Caco-2 (cell line): ENCODE measurements around the gene TRIM46. TPM values are rescaled to one million over a fixed set of nuclear protein-coding genes. Genes with fewer than 3 reads are reported as not detected.
"Not testable (repeated sequence)": the region's sequence is repeated elsewhere in the genome, so short reads cannot be mapped to it uniquely, and the experiment has no call there.

Experiments
- BruUV-seq: library from RNA; stranded (reverse); fragments of 400-500 nt; replicated peaks from 2 replicates; lab custom pipeline; 2021; lab: Mats Ljungman, UMichigan
- CTCF ChIA-PET: fragments of 300-600 bp; sonication (Branson Sonifier 250); formaldehyde crosslinking; loops from one replicate; lab custom pipeline; 2022; ENCODE audit warnings: antibody characterized with exemption; lab: Charles Lee
- POLR2A ChIA-PET: fragments of 300-600 bp; sonication (Branson Sonifier 250); formaldehyde crosslinking; loops from one replicate; lab custom pipeline; 2022; ENCODE audit warnings: antibody characterized with exemption; lab: Charles Lee
- DNase-seq, 2 experiments: peaks; one replicate each; pipeline versions ENCODE4 v3.0.0 to v3.0.0-alpha.2; 2020 to 2022
- H3K27me3 ChIP-seq: replicated peaks from 2 replicates; pipeline ENCODE4 v1.6.0; 2011; ENCODE audit warnings: low read length; ENCODE audit not compliant: control insufficient read depth, insufficient read depth
- H3K36me3 ChIP-seq: 2 replicates; pipeline ENCODE4 v1.5.1; 2011; ENCODE audit warnings: low read length; ENCODE audit not compliant: control insufficient read depth, insufficient read depth
- H3K4me1 ChIP-seq: fragments of 250-450 bp; sonication (Bioruptor Pico); 2 replicates; pipeline ENCODE4 v1.5.1; 2020; ENCODE audit warnings: mild to moderate bottlenecking
- H3K4me3 ChIP-seq: 2 replicates; pipeline ENCODE4 v1.5.1; 2011; ENCODE audit warnings: low read depth, mild to moderate bottlenecking, control low read depth, low read length
- H3K9me3 ChIP-seq: fragments of 250-450 bp; sonication (Bioruptor Pico); 2 replicates; pipeline ENCODE4 v1.5.1; 2020; ENCODE audit warnings: mild to moderate bottlenecking, moderate library complexity
- H3K27ac Mint-ChIP-seq: one replicate; pipeline ENCODE4 v1.8.0; 2022; ENCODE audit warnings: mixed read lengths; ENCODE audit not compliant: unreplicated experiment
- H3K27me3 Mint-ChIP-seq: one replicate; pipeline ENCODE4 v1.8.0; 2022; ENCODE audit warnings: mixed read lengths; ENCODE audit not compliant: insufficient read depth, unreplicated experiment
- H3K36me3 Mint-ChIP-seq: one replicate; pipeline ENCODE4 v1.8.0; 2022; ENCODE audit warnings: mild to moderate bottlenecking, mixed read lengths; ENCODE audit not compliant: insufficient read depth, unreplicated experiment
- H3K4me1 Mint-ChIP-seq: one replicate; pipeline ENCODE4 v1.8.0; 2022; ENCODE audit warnings: low read depth, mixed read lengths; ENCODE audit not compliant: unreplicated experiment
- H3K4me3 Mint-ChIP-seq: one replicate; pipeline ENCODE4 v1.8.0; 2022; ENCODE audit warnings: mild to moderate bottlenecking, moderate library complexity, mixed read lengths; ENCODE audit not compliant: unreplicated experiment
- H3K9me3 Mint-ChIP-seq: one replicate; pipeline ENCODE4 v1.8.0; 2022; ENCODE audit warnings: mixed read lengths; ENCODE audit not compliant: unreplicated experiment
- intact Hi-C: fragments of 100-400 bp; cut with micrococcal nuclease; formaldehyde crosslinking; loops from one replicate; pipeline ENCODE4 v1.10.0; 2022; ENCODE audit not compliant: unreplicated experiment
- total RNA-seq: library from RNA; stranded (reverse); gene quantifications from 2 replicates; pipeline ENCODE4 v1.2.3, GENCODE V29; 2022
- TF ChIP-seq, protein P1 (sequence below), 2 experiments: fragments of 200-600 bp in 1 of 2; IDR thresholded peaks; 1 replicate in 1 of 2; 2 replicates in 1 of 2; pipeline versions ENCODE4 v1.5.1 to v1.8.0; 2011 to 2022; ENCODE audit warnings: antibody characterized with exemption in 1 of 2, control low read depth in 1 of 2, inconsistent platforms in 1 of 2, low read depth in 1 of 2, low read length in 1 of 2, mild to moderate bottlenecking in 1 of 2, moderate library complexity in 1 of 2; ENCODE audit not compliant: insufficient read depth in 1 of 2, severe bottlenecking in 1 of 2, unreplicated experiment in 1 of 2

Gene TRIM46
- total RNA-seq, 1 experiment from 2014 or later, result 0.11 TPM

DNA sequence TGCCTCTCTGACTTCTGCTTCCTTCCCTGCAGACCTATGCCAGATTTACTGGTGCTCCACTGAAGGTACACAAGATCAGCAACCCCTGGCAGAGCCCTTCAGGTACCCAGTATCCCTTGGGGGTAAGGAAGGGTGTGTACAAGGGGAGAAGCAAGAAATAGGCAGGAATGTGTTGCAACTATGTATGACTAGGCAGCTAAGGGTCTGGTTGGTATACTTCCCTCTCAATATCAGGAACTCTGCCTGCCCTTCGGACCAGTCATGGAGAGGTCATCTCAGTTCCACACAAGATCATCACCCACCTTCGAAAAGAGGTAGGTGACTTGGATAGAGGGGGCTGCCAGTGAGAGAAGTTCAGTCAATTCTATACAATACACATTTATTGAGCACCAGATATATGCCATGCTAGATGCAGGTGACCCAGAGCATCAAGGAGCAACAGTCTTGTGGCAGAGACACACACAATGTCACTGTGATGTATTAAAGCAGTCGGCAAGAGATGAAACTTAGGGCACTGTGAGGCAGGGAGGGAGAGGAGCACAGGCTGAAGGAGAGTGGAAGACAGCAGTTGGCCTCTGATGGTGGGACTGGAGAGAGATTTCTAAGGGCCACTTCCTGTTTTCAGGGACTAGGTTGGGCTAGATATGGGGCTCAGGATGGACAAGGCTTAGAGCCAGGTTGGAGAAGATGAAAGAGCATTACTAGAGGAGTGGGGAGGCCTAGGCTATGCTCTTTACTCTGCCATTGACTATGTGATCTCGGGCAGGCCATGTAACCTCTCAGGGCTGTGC lies 36.9 kb downstream of the TRIM46 start:
- H3K36me3 Mint-ChIP-seq, result peaks cover 21% of the 10 kb centered on the region
- DNase-seq, result no peak
- CTCF ChIA-PET, result no interaction called here
- intact Hi-C loops, result no loop called here
- no peaks in the 10 kb centered on the region for H3K27me3 ChIP-seq
- TF ChIP-seq, protein P1, sequence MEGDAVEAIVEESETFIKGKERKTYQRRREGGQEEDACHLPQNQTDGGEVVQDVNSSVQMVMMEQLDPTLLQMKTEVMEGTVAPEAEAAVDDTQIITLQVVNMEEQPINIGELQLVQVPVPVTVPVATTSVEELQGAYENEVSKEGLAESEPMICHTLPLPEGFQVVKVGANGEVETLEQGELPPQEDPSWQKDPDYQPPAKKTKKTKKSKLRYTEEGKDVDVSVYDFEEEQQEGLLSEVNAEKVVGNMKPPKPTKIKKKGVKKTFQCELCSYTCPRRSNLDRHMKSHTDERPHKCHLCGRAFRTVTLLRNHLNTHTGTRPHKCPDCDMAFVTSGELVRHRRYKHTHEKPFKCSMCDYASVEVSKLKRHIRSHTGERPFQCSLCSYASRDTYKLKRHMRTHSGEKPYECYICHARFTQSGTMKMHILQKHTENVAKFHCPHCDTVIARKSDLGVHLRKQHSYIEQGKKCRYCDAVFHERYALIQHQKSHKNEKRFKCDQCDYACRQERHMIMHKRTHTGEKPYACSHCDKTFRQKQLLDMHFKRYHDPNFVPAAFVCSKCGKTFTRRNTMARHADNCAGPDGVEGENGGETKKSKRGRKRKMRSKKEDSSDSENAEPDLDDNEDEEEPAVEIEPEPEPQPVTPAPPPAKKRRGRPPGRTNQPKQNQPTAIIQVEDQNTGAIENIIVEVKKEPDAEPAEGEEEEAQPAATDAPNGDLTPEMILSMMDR (IDR thresholded peaks at IDR 0.05; ENCODE audit: insufficient read depth in 1 of 2, low read depth in 1 of 2, low read length in 1 of 2, severe bottlenecking in 1 of 2, unreplicated experiment in 1 of 2), result no peak
- POLR2A ChIA-PET, result no interaction called here
- no peaks in the 10 kb centered on the region for H3K27me3 Mint-ChIP-seq
- H3K36me3 ChIP-seq, result no peaks in the 10 kb centered on the region
- H3K9me3 ChIP-seq, result no peaks in the 10 kb centered on the region
- no TSS peak for BruUV-seq
- H3K27ac Mint-ChIP-seq, result peak overlapping the region; percentile 49
- no peaks in the 10 kb centered on the region for H3K9me3 Mint-ChIP-seq
- H3K4me1 Mint-ChIP-seq, result peaks cover 16% of the 10 kb centered on the region
- peak overlapping the region; percentile 91; the same call in 1 of the 2 replicates for H3K4me3 ChIP-seq
- H3K4me3 Mint-ChIP-seq, result peak overlapping the region; percentile 80
- peaks cover 15% of the 10 kb centered on the region for H3K4me1 ChIP-seq

DNA sequence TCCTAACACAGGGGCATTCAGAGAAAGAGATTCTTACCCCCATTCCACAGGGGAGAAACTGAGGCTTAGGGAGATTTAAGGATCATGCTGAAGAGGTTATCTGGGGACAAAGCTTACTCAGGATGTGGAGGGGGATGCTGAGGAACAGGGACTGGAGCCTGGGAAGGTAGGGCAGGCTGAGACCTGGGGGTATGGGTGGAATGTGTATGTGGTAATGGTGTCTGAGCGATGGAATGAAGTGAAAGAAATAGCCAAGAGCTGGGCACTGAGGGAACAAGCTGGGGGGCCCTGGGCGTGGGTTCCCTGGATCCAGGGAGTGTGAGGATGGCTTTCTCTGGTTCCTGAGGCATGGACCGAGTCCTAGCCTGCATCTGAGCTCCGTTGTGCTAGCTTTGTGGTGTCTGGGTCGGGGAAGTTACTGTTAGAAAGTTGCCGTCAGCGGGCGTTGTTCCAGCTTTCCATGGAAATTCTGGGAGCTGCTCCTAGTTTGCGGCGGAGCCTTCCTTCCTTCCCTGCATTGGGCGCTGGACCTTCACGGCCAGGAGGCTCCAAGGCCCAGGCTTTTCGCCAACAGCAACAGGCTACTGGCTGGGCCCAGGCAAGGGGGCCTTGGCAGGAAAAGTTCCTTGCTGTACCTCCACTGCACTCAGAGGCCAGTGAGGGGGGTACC lies 37.9 kb downstream of the TRIM46 start:
- H3K4me3 ChIP-seq, H3K27me3 Mint-ChIP-seq, H3K9me3 ChIP-seq, CTCF ChIA-PET, H3K9me3 Mint-ChIP-seq, H3K36me3 ChIP-seq, DNase-seq, intact Hi-C loops, H3K27ac Mint-ChIP-seq, H3K27me3 ChIP-seq, POLR2A ChIA-PET, BruUV-seq, H3K4me3 Mint-ChIP-seq: not testable (repeated sequence)
- Mint-ChIP-seq H3K36me3 (peaks cover 21% of the 10 kb centered on the region), H3K4me1 (peaks cover 16% of the 10 kb centered on the region)
- H3K4me1 ChIP-seq, result peaks cover 15% of the 10 kb centered on the region

DNA sequence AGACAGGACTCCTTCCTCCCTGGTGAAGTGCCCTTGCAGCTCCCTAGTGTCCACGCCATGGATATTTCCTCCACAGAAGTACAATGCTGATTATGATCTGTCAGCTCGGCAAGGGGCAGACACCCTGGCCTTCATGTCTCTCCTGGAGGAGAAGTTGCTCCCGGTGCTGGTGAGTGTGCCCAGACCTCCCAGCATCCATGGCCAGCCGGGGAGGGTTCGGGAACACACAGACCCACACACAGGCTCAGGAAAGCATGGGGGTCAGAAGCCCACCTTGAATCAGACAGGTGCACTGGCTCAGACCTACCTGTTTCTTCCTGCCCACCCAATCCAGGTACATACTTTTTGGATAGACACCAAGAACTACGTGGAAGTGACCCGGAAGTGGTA lies 38.4 kb downstream of the TRIM46 start:
- CTCF ChIA-PET, intact Hi-C loops, H3K4me3 ChIP-seq, DNase-seq, H3K4me3 Mint-ChIP-seq, H3K27me3 Mint-ChIP-seq, H3K27me3 ChIP-seq, H3K27ac Mint-ChIP-seq, POLR2A ChIA-PET, H3K9me3 Mint-ChIP-seq, H3K9me3 ChIP-seq, H3K36me3 ChIP-seq, BruUV-seq: not testable (repeated sequence)
- H3K4me1 ChIP-seq, result peaks cover 10% of the 10 kb centered on the region
- Mint-ChIP-seq H3K4me1 (peaks cover 12% of the 10 kb centered on the region), H3K36me3 (peaks cover 21% of the 10 kb centered on the region)

DNA sequence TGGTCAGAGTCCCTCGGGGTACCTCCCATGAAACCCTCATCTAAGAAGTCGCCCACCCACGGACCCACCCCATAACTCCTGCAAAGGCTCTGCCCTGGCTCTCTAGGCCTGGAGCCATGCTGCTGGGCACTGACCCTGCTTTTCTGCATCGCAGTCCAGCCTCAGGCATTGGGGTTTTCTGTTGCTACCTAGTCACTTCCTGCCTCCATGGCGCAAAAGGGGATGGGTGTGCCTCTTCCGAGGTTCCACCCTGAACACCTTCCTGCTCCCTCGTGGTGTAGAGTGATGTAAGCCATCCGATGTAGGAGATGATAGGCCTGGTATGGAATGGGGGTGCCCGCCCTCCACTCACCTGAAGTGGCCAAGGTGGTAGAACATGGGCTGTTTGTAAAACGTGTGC lies 41.1 kb downstream of the TRIM46 start:
- POLR2A ChIA-PET, result not testable (repeated sequence)

More for the DNA sequence above, 41.1 kb downstream of the TRIM46 start:
- CTCF ChIA-PET, H3K9me3 ChIP-seq, DNase-seq, H3K36me3 Mint-ChIP-seq, H3K27ac Mint-ChIP-seq, H3K36me3 ChIP-seq, intact Hi-C loops, H3K4me3 Mint-ChIP-seq, H3K27me3 Mint-ChIP-seq, BruUV-seq, H3K4me3 ChIP-seq, H3K27me3 ChIP-seq, H3K9me3 Mint-ChIP-seq, H3K4me1 ChIP-seq: not testable (repeated sequence)
- H3K4me1 Mint-ChIP-seq, result peaks cover 14% of the 10 kb centered on the region
